ELR (cell line): ENCODE measurements around the gene CASQ1.

Experiments used
- DNase-seq: peaks from one replicate; pipeline ENCODE4 v3.0.0-alpha.2; 2015; ENCODE audit warnings: low read depth

CASQ1 gene

GRCh38 chr1:160226623-160227022 lies 36.2 kb downstream of the CASQ1 start:
- DNase-seq = no peak

DNA sequence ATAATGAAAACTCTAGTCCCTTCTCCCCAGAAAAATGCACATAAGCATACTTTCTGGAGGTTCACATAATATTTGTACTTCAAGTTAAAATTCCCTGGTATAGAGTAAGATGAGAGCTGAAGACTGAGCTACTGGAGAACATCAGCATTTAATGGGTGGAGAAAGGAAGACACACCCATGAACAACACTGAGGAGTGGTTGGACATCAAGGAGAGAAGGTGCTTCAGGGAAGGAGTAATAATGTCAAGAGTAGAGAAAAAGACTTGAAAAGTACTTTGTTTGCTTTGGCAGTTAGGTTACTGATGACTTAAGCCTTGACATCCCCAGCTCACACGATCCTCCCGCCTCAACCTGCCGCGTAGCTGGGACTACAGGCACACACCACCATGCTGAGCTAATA lies 36.7 kb downstream of the CASQ1 start:
- no peak for DNase-seq

- DNase-seq = no peak
These were observed 37.2 kb downstream of the CASQ1 start for GRCh38 chr1:160227561-160227960.

DNA sequence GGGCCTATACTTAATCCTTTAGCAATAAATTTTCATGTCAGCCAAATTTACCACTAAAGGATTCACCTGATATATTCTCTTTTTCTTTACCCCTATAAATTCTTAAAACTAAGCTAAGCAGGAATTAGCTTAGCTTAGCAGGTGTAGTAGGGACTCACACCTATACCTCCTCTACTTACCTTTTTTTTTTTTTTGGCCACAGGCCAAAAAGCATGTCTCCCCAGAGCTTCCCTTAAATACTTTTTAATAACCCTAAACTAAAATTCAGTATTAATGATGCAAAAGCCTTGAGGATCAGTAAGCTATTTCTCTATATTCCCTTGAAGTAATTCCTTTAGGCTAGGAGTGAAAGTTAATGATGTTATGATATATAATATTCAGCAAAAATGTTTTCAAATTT lies 38.1 kb downstream of the CASQ1 start:
- DNase-seq = no peak

GRCh38 chr1:160232911-160233310 lies 42.5 kb downstream of the CASQ1 start:
- no peak for DNase-seq

GRCh38 chr1:160236806-160237205 lies 46.4 kb downstream of the CASQ1 start:
- DNase-seq = no peak

DNA sequence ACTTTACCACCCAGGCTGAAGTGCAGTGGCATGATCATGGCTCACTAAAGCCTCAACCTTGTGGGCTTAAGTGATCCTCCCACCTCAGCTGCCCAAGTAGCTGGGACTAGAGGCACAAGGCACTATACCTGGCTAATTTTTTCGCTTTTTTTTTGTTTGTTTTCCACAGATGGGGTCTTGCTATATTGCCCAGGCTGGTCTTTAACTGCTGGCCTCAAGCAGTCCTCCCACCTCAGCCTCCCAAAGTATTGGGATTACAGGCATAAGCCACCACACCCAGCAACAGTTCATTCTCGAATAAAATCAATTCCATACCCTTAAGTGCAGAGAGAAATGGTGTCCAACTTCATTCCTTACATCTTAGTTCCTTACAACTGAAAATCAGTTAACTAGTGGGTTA lies 47.2 kb downstream of the CASQ1 start:
- DNase-seq = no peak

GRCh38 chr1:160238408-160238807 lies 48.0 kb downstream of the CASQ1 start:
- no peak for DNase-seq

GRCh38 chr1:160239582-160240299 lies 49.4 kb downstream of the CASQ1 start:
- no peak for DNase-seq

DNA sequence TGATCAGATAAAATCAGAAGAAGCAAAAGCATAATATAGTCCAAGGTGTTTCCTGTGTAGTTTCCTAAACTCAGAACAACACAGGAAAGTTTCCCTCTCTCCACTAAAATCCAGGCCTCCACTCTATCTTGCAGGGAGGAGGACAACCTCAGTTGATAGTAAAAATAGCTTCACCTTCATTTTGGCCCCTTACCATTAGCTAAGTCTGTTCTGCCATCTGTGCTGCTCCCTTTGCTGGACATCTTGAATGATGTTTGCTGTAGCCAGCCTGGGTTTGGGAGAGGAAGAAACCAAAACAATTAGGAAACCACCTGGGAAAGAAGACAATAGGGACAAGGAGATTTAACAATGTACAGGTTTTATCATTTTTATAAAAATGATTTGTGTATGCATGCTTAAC lies 53.4 kb downstream of the CASQ1 start:
- no peak for DNase-seq

GRCh38 chr1:160244209-160244608 lies 53.8 kb downstream of the CASQ1 start:
- DNase-seq = no peak

- DNase-seq = no peak
These were observed 55.1 kb downstream of the CASQ1 start for GRCh38 chr1:160245434-160245833.

DNA sequence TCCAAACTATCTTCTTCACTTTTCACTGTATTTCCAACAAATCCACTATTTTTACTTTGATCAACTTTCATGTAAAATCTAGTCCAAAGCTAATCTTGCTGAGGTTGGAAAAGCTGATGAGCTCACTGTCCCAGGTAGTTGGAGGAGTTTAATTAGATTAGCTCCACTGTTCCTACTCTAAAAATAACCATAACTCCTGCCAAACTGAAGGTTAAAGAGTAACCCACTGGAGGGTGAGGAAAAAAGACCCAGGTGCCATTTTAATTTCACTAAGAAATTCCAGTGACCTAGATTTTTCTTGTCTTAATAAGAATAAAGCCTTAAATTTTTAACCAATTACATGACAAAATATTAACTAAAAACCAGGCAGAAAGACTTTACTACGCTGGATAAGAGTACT lies 56.7 kb downstream of the CASQ1 start:
- no peak for DNase-seq

- DNase-seq = no peak
These were observed 60.6 kb downstream of the CASQ1 start for GRCh38 chr1:160251011-160251410.
